ENCODE results near the gene ARSG.

DNA sequence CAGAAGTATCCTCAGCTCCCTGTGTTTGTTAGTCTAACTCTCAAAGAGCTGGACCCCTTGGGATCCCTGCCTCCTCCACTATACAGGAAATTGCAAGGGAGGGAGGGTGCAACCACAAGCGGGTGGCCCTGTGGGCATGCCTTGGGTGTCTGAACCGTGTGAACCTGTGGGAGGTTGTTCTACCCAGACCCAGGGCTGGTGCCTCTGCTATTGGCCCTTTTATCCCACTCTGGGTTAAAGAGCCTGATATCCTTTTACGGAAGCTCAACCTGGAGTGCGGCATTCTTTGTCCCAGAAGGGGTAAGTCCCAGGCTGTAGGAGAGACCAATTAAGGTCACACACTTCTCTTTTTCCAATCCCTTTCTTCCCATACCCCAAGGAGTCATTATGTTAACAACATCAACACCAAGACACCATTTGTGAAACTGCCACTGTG lies 53.4 kb downstream of the ARSG start:
- TF ChIP-seq GATA2 (CRISPR knock-in tag; IDR thresholded peaks at IDR 0.05), result no peak
- TF ChIP-seq CTCF (IDR thresholded peaks at IDR 0.05), result no peak
- no peak for TF ChIP-seq REST (IDR thresholded peaks at IDR 0.05; ENCODE audit: low read depth, low read length)
- TF ChIP-seq RFX5 (IDR thresholded peaks at IDR 0.05; ENCODE audit: low read length), result no peak
- TF ChIP-seq RXRA (IDR thresholded peaks at IDR 0.05; ENCODE audit: borderline replicate concordance, low read depth), result no peak
- no peak for TF ChIP-seq YY1 (IDR thresholded peaks at IDR 0.05; ENCODE audit: low read depth)
- TF ChIP-seq NFIC (IDR thresholded peaks at IDR 0.05; ENCODE audit: borderline replicate concordance), result no peak
- TF ChIP-seq EP300 (IDR thresholded peaks at IDR 0.05; ENCODE audit: borderline replicate concordance in 1 of 2, low read depth in 1 of 2, low read length in 1 of 2), result no peak
- TF ChIP-seq FOXJ3 (CRISPR knock-in tag; IDR thresholded peaks at IDR 0.05), result no peak

Measured in SK-N-SH (cell line).